Measurements from ENCODE around the gene APLNR. TPM values are rescaled to one million over a fixed set of nuclear protein-coding genes. Genes with fewer than 3 reads are reported as not detected.

The APLNR gene
- total RNA-seq, 1 experiment from 2014 or later: 0.66 TPM

GRCh38 chr11:57231539-57232253 lies 5.4 kb downstream of the APLNR start:
- ATAC-seq (no peak), DNase-seq (ENCODE audit: low spot score) (no peak)
- TF ChIP-seq CREM (CRISPR knock-in tag; IDR thresholded peaks at IDR 0.05) (no peak), RELA (CRISPR knock-in tag; IDR thresholded peaks at IDR 0.05; ENCODE audit: borderline replicate concordance) (no peak), SMAD3 (CRISPR knock-in tag; IDR thresholded peaks at IDR 0.05; ENCODE audit: borderline replicate concordance) (no peak), ZNF396 (CRISPR knock-in tag; IDR thresholded peaks at IDR 0.05; ENCODE audit: borderline replicate concordance) (no peak), ZNF512 (CRISPR knock-in tag; IDR thresholded peaks at IDR 0.05; ENCODE audit: borderline replicate concordance) (no peak), MAX (CRISPR knock-in tag; IDR thresholded peaks at IDR 0.05) (no peak), HMGA2 (CRISPR knock-in tag; IDR thresholded peaks at IDR 0.05) (no peak), ZNF416 (CRISPR knock-in tag; IDR thresholded peaks at IDR 0.05) (no peak), MLX (CRISPR knock-in tag; IDR thresholded peaks at IDR 0.05) (no peak), ZMAT4 (CRISPR knock-in tag; IDR thresholded peaks at IDR 0.05) (no peak)
- H3K27ac Mint-ChIP-seq: no peak overlapping the region
- H3K27me3 Mint-ChIP-seq (ENCODE audit: low read depth): peaks cover 25% of the 10 kb centered on the region
- ChIA-PET CTCF (interaction anchor here (1.7 kb wide), 1 partner anchor 18 kb away, joined by 14 read pairs; no protein-coding TSS in a partner anchor), POLR2A (no interaction called here)
- H3K4me3 Mint-ChIP-seq: no peak overlapping the region
- H3K9me3 Mint-ChIP-seq: no peaks in the 10 kb centered on the region; the same call in 1 of the 2 replicates
- H3K36me3 Mint-ChIP-seq: no peaks in the 10 kb centered on the region
- H3K4me1 Mint-ChIP-seq: peaks cover 28% of the 10 kb centered on the region

- H3K4me3 Mint-ChIP-seq: no peak overlapping the region
- CTCF ChIA-PET: interaction anchor here (1.8 kb wide), 1 partner anchor 18 kb away, joined by 12 read pairs; no protein-coding TSS in a partner anchor
- peaks cover 3% of the 10 kb centered on the region for H3K9me3 Mint-ChIP-seq
- peak; percentile 89 for ATAC-seq
- no peak for DNase-seq (ENCODE audit: low spot score)
- peaks cover 25% of the 10 kb centered on the region for H3K27me3 Mint-ChIP-seq (ENCODE audit: low read depth)
- no peaks in the 10 kb centered on the region for H3K36me3 Mint-ChIP-seq
- POLR2A ChIA-PET: no interaction called here
- H3K4me1 Mint-ChIP-seq: peaks cover 22% of the 10 kb centered on the region
- H3K27ac Mint-ChIP-seq: no peak overlapping the region
- no peak for TF ChIP-seq MYBL2 (CRISPR knock-in tag; IDR thresholded peaks at IDR 0.05)
- TF ChIP-seq ZNF532 (CRISPR knock-in tag; IDR thresholded peaks at IDR 0.05; ENCODE audit: borderline replicate concordance): no peak
- no peak for TF ChIP-seq E2F4 (CRISPR knock-in tag; IDR thresholded peaks at IDR 0.05; ENCODE audit: borderline replicate concordance, low read depth)
- no peak for TF ChIP-seq ZBTB43 (CRISPR knock-in tag; IDR thresholded peaks at IDR 0.05)
- no peak for TF ChIP-seq ZNF425 (CRISPR knock-in tag; conservative IDR thresholded peaks at IDR 0.05)
- TF ChIP-seq CBFB (CRISPR knock-in tag; IDR thresholded peaks at IDR 0.05; ENCODE audit: low read depth): no peak
- no peak for TF ChIP-seq E2F5 (CRISPR knock-in tag; IDR thresholded peaks at IDR 0.05)
- no peak for TF ChIP-seq PRRX2 (CRISPR knock-in tag; IDR thresholded peaks at IDR 0.05)
- no peak for TF ChIP-seq MAX (CRISPR knock-in tag; IDR thresholded peaks at IDR 0.05)
Observed at GRCh38 chr11:57230791-57231538, 6.1 kb downstream of the APLNR start.
